GM21390 (cell line): ENCODE results near the gene TAF12.
"Not testable (repeated sequence)": the region's sequence is repeated elsewhere in the genome, so short reads cannot be mapped to it uniquely, and the experiment has no call there.

Experiments
- ATAC-seq: cut with Tn5 transposase; IDR thresholded peaks from one replicate; pipeline ENCODE4 v1.9.1; 2021; ENCODE audit not compliant: unreplicated experiment

TAF12 gene

GRCh38 chr1:28645406-28645805 lies 2.5 kb upstream of the TAF12 start:
- not testable (repeated sequence) for ATAC-seq

GRCh38 chr1:28644494-28644893 lies 1.6 kb upstream of the TAF12 start:
- no peak for ATAC-seq

- ATAC-seq: peak; percentile 7
These were observed 616 bp downstream of the TAF12 start for GRCh38 chr1:28642056-28642846.

- no peak for ATAC-seq
These were observed 2.1 kb downstream of the TAF12 start for GRCh38 chr1:28640766-28641165.

DNA sequence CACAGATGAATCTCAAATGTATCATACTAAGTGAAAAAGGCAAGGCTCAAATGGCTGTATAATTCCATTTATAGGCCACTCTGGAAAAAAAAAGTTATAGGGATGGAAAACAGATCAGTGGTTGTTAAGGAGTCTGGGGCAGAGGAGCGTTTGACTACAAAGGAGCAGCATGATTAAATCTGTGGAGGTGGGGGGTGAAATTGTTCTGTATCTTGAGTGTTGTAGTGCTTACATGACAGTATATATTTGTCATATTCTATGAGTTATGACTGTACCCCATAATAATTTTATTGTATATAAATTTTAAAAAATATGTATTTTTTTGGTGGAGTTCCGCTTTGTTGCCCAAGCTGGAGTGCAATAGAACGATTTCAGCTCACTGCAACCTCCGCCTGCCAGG lies 10.3 kb downstream of the TAF12 start:
- no peak for ATAC-seq

DNA sequence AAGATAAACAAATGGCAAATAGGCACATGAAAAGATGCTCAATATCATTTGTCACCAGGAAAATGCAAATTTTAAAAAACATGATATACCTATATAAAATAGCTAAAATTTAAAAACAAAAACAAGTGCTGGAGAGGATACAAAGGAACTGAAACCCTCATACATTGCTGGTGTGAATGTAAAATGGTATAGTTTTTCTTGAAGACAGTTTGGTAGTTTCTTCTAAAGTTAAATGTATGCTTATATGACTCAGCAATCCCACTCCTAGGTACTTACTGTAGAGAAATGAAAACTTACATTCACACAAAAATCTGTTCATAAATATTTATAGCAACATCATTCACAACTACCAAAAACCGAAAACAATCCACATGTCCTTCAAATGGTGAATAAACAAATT lies 11.2 kb downstream of the TAF12 start:
- no peak for ATAC-seq

- no peak for ATAC-seq
These were observed 29.7 kb downstream of the TAF12 start for GRCh38 chr1:28613175-28613574.

DNA sequence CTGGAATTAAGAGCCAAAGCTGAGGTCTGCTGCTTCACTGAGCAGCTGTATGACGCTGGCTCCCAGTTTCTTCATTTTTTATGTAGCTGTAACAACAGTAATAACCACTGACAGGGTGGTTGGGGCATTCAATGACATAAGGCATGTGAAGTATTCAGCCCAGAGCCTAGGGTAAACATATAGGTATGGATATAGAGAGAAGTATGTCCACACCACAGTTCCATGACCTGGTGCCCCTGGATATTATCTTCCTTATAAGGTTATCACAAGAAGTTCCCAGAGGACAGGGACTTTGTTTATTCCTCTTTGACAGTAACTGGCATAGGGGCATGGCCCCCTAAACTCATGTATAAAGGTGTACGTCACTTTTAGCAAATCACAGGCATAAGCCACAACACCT lies 36.1 kb downstream of the TAF12 start:
- ATAC-seq: no peak

- no peak for ATAC-seq
These were observed 37.9 kb downstream of the TAF12 start for GRCh38 chr1:28604962-28605361.

DNA sequence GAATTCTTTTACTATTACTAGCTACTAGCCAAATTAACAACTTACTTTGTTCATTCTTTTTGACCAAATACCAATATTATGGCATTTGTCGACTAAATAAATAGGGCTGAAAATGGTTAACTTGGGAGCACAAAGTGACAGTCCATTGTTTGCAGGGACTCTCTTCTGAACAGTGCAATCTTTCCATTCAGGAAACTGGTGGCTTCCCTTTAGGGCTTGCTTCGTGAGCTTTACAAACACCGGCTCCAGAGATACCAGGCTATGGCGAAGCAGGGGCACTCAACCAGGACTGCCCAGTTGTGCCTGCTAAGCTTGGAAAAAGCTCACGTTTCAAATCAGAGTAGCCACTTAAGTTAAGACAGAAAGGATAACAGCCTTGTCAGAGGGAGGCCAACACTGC lies 38.5 kb downstream of the TAF12 start:
- no peak for ATAC-seq

- ATAC-seq: no peak
These were observed 40.1 kb downstream of the TAF12 start for GRCh38 chr1:28602536-28603439.

DNA sequence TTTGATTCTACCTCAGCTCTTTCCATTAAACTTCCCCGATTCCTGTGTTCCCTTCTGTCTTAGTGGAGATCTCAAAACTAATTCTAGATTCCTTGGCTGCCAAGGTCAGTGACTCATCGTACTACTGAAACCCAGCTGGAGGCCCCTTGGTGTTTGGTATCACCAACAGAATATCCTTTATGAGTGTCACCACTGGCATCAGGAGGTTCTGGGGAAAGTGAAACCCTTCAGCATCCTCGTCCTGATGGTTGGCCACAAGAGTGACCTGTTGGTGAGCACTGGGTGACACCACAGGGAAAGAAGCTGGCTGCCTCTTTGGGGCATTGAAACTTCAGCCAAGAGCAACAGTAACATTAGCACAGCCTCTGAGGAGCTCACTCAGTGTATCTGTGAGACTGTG lies 41.2 kb downstream of the TAF12 start:
- ATAC-seq: no peak

- not testable (repeated sequence) for ATAC-seq
These were observed 46.6 kb downstream of the TAF12 start for GRCh38 chr1:28596276-28596675.

DNA sequence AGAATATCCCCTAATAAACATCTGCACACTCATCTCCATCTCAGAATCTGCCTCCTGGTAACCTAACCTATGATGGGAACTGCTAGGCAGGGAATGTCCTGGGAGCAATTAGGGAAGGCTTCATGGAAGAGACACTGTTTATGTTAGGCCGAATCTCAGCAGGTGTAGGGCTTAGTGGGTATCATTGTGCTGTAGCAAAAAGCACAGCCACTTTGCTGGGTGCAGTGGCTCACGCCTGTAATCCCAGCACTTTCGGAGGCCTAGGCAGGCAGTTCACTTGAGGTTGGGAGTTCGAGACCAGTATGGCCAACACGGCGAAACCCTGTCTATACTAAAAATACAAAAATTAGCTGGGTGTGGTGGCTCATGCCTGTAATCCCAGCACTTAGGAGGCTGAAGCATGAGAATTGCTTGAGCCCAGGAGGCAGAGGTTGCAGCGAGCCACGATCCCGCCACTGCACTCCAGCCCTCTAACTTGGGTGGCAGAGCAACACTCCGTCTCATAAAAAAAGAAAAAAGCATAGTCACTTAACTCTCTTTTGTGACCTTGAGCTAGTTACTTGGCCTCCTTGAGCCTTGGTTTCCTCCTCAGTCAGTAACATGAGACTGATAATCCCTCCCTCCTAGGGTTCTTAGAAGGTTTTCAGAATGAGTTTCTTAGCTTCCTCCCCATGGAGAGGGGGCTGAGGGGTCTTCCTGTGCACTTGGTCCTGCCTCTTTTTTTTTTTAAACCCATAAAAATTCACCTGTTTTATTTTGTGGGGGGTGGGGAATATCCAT lies 47.3 kb downstream of the TAF12 start:
- no peak for ATAC-seq

DNA sequence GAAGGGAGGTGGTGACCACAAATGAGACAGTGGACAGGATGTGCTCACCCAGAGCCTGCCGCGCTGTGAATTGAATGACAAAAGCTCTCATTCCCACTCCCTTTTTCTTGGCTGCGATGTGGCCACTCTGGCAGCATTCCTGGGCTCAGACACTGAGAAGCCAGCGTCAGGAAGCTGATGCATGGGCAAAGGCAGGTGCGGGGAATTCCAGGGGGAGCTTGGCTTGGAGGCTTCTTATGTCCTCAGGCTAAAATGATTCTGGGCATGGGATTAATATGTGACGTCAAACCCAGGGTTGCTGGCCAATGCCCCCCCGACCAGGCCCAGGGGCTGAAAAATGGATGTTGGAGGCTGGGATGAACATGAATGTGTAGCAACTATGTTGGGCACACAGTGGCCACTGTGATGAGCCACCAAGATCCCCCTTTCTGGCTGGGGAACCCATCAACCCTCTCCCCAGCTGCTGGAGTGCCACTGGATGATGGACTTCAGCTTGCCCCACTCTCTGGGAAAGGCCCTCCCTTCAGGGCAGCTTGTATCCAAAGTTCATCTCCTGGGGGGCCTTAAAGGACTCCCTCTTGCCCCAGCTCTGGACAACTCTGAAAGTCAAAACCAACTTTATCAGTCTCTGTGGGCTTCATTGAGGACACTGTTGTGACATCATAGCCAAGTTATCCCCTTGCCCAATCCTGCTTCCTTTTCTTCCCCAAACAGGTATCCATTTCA lies 48.0 kb downstream of the TAF12 start:
- not testable (repeated sequence) for ATAC-seq

DNA sequence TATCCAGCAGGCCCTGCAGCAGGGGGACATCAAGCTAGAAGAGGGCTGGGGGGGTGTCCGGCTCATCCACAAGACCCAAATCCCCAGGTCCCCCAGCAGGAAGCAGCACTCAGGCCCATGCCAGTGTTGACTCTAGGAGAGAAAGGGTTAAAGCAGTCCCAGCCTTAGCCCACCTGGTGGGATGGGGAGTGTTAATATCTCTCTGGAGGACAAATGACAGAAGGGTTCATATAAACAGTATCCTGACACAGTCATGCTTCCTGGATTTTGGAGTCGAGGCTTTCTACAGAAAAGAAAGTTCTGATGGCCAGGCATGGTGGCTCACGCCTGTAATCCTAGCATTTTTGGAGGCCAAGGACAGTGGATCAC lies 48.9 kb downstream of the TAF12 start:
- ATAC-seq: not testable (repeated sequence)

GRCh38 chr1:28592321-28593071 lies 50.4 kb downstream of the TAF12 start:
- ATAC-seq: no peak

DNA sequence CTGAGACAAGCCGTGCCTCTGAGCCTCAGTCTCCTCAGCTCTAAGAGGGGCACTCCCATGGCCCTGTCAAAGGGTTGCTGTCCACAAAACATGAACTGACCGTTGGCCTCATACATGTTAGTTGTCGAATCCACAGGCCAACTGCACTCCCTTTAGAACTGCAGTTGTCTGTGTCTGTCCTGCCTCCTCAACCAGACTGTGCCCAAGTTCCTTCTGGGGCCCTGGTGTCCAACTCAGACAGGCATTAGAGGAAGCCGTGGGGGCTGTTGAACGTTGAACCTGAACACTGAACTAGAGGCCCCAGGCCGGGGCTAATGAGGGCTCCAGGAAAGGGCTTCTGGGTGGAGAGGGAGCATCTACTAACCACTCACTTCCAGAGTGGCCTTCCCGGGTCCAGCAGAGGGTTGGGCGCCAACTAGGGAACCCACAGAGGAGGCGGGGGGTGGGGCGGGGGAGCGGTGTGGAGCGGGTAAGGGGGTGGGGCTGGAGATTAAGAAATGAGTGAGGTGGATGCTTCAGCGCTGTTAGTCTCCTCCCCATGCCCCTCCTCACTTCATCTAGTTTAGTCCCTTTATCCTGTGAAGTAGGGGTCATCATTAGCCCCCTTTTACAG lies 51.1 kb downstream of the TAF12 start, which contains the start of gene RAB42:
TSS of gene RAB42 (plus strand) at position 558 of the 613 bp plus-strand sequence. CDS start 247 bp downstream, outside the sequence.
- no peak for ATAC-seq
